Mucosa of descending colon (tissue), 3 donors: ENCODE measurements around the gene PLAGL1. TPM values are rescaled to one million over a fixed set of nuclear protein-coding genes. Genes with fewer than 3 reads are reported as not detected.

Source experiments
- ATAC-seq: fragments of 200-7000 bp; cut with Tn5 transposase; one replicate; pipeline ENCODE4 v1.9.1; 2020; ENCODE audit warnings: mild to moderate bottlenecking, moderate library complexity
- DNase-seq, 3 donors: peaks; one replicate each; pipeline ENCODE4 v3.0.0-alpha.2; 2020
- H3K36me3 ChIP-seq: fragments of 200-600 bp; one replicate; pipeline ENCODE4 v1.8.0; 2021; ENCODE audit warnings: low read depth, mild to moderate bottlenecking
- H3K4me1 ChIP-seq: fragments of 200-600 bp; one replicate; pipeline ENCODE4 v1.8.0; 2021; ENCODE audit warnings: low read depth, mild to moderate bottlenecking
- H3K4me3 ChIP-seq: fragments of 200-600 bp; one replicate; pipeline ENCODE4 v1.8.0; 2021; ENCODE audit warnings: mild to moderate bottlenecking
- H3K9me3 ChIP-seq: fragments of 200-600 bp; one replicate; pipeline ENCODE4 v1.8.0; 2021; ENCODE audit warnings: mild to moderate bottlenecking
- CTCF ChIP-seq: fragments of 200-600 bp; IDR thresholded peaks from one replicate; pipeline ENCODE4 v1.8.0; 2022; ENCODE audit warnings: antibody characterized with exemption, mild to moderate bottlenecking
- intact Hi-C, 2 donors: fragments of 100-400 bp; cut with DNase I in 1 of 2; cut with micrococcal nuclease in 1 of 2; formaldehyde crosslinking; loops; one replicate each; pipeline versions ENCODE4 v1.11.0 to v1.11.1; 2022; cut with DNase I, micrococcal nuclease
- total RNA-seq, 3 donors: library from RNA; stranded (reverse); fragmentation: NEBNext Ultra II Directional in 2 of 3; extraction: Animal tissue kit (Norgen Biotek cat#: 25700) in 2 of 3; gene quantifications; one replicate each; pipeline versions ENCODE4 v1.2.1 to v1.2.4, GENCODE V29; 2021 to 2023
- donor health status: DM: no; HTN: no; CAD: no; lungs with moderate emphysema.
- donor health status: DM: no; HTN: no; CAD: no.
- donor health status: DM: no; HTN: yes; CAD: no.

Gene PLAGL1
- total RNA-seq, 3 donors from 2014 or later = 25.4 to 49.5 (median 46.0) TPM

GRCh38 chr6:143969077-143969476 is 39.0 kb downstream of the PLAGL1 start:
- no peak for ATAC-seq
- no peak for DNase-seq
- no peaks in the 10 kb centered on the region for H3K9me3 ChIP-seq
- no peak for TF ChIP-seq CTCF
- H3K4me3 ChIP-seq = no peak overlapping the region
- no peaks in the 10 kb centered on the region for H3K36me3 ChIP-seq
- intact Hi-C loops = no loop called here
- no peaks in the 10 kb centered on the region for H3K4me1 ChIP-seq

GRCh38 chr6:143967706-143968376 is 40.2 kb downstream of the PLAGL1 start:
- ATAC-seq (no peak), DNase-seq (no peak)
- H3K9me3 ChIP-seq = no peaks in the 10 kb centered on the region
- intact Hi-C loops = no loop called here
- TF ChIP-seq CTCF = no peak
- no peak overlapping the region for H3K4me3 ChIP-seq
- no peaks in the 10 kb centered on the region for H3K36me3 ChIP-seq
- no peaks in the 10 kb centered on the region for H3K4me1 ChIP-seq

GRCh38 chr6:143966312-143966711 is 41.7 kb downstream of the PLAGL1 start:
- Histone ChIP-seq H3K36me3 (no peaks in the 10 kb centered on the region), H3K4me1 (no peaks in the 10 kb centered on the region), H3K4me3 (no peak overlapping the region), H3K9me3 (no peaks in the 10 kb centered on the region)
- intact Hi-C loops = no loop called here
- TF ChIP-seq CTCF = no peak
- no peak for ATAC-seq
- no peak for DNase-seq

GRCh38 chr6:143965503-143966171 is 42.4 kb downstream of the PLAGL1 start:
- TF ChIP-seq CTCF = no peak
- Histone ChIP-seq H3K4me1 (no peaks in the 10 kb centered on the region), H3K9me3 (no peaks in the 10 kb centered on the region), H3K4me3 (no peak overlapping the region), H3K36me3 (no peaks in the 10 kb centered on the region)
- ATAC-seq (peak; percentile 27), DNase-seq (no peak)
- intact Hi-C loops = no loop called here

- intact Hi-C loops = no loop called here
- H3K4me3 ChIP-seq = no peak overlapping the region
- DNase-seq = peak in 1 of 3 donors; percentile 37
- TF ChIP-seq CTCF = no peak
- H3K9me3 ChIP-seq = no peaks in the 10 kb centered on the region
- ATAC-seq = peak; percentile 61
- no peaks in the 10 kb centered on the region for H3K36me3 ChIP-seq
- no peaks in the 10 kb centered on the region for H3K4me1 ChIP-seq
Measured at GRCh38 chr6:143964674-143965081, 43.4 kb downstream of the PLAGL1 start.
